Keratinocyte (primary cell): ENCODE data around the gene CLSTN1.
"Not testable (repeated sequence)": the region's sequence is repeated elsewhere in the genome, so short reads cannot be mapped to it uniquely, and the experiment has no call there.

ENCODE experiments used
- CTCF ChIP-seq, 3 experiments: IDR thresholded peaks in 1 of 3; conservative IDR thresholded peaks in 1 of 3; optimal IDR thresholded peaks in 1 of 3; 2 replicates in 2 of 3; 3 replicates in 1 of 3; pipeline versions ENCODE3 to v1.5.1; 2011; ENCODE audit warnings: low read length in 3 of 3, mild to moderate bottlenecking in 3 of 3, moderate library complexity in 2 of 3, control low read depth in 1 of 3, inconsistent platforms in 1 of 3; ENCODE audit not compliant: insufficient read depth in 2 of 3; ENCODE audit errors: extremely low read depth in 1 of 3
- EZH2 ChIP-seq: IDR thresholded peaks from one replicate; pipeline ENCODE4 v1.6.1; 2012; ENCODE audit warnings: inconsistent platforms, mild to moderate bottlenecking, low read length, moderate library complexity

GRCh38 chr1:9805972-9806371 lies 17.8 kb downstream of the CLSTN1 start:
- TF ChIP-seq CTCF (optimal IDR thresholded peaks at IDR 0.05 in 1 of 3, IDR thresholded peaks at IDR 0.05 in 1 of 3, conservative IDR thresholded peaks at IDR 0.05 in 1 of 3; ENCODE audit: extremely low read depth in 1 of 3, insufficient read depth in 2 of 3, low read length in 3 of 3); EZH2: not testable (repeated sequence)
